Right lobe of liver (tissue), 4 donors: ENCODE data around the gene TPO.

Experiments
- POLR2A ChIP-seq: fragments of 450-650 bp; IDR thresholded peaks from one replicate; pipeline ENCODE4 v1.6.1; 2017; ENCODE audit warnings: antibody characterized with exemption, mild to moderate bottlenecking
- TF ChIP-seq, protein P1 (sequence below), 4 donors: fragments of 200-600 bp in 3 of 4; fragments of 450-650 bp in 1 of 4; IDR thresholded peaks; one replicate each; pipeline versions ENCODE4 v1.5.1 to v1.8.0; 2016 to 2022; ENCODE audit warnings: antibody characterized with exemption in 4 of 4, mild to moderate bottlenecking in 2 of 4
- donor health status: DM: no; HTN: no; CAD: no.
- donor health status: DM: no; HTN: no; CAD: no.
- donor health status: DM: no; HTN: yes; CAD: no.

DNA sequence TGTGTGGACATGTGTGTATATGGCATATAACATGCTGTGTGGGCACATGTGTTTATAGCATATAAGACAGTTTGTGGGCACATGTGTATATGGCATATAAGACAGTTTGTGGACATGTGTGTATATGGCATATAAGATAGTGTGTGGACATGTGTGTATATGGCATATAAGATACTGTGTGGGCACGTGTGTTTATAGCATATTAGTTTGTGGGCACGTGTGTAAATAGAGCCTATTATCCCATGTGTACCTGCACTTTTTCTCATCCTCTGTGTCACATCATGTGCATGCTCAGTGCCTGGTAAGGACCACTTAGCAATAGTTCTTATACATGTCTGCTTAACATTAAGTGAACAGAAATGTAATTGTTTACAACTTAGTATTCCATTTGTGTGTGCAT lies 45.2 kb downstream of the TPO start:
- TF ChIP-seq, protein P1, sequence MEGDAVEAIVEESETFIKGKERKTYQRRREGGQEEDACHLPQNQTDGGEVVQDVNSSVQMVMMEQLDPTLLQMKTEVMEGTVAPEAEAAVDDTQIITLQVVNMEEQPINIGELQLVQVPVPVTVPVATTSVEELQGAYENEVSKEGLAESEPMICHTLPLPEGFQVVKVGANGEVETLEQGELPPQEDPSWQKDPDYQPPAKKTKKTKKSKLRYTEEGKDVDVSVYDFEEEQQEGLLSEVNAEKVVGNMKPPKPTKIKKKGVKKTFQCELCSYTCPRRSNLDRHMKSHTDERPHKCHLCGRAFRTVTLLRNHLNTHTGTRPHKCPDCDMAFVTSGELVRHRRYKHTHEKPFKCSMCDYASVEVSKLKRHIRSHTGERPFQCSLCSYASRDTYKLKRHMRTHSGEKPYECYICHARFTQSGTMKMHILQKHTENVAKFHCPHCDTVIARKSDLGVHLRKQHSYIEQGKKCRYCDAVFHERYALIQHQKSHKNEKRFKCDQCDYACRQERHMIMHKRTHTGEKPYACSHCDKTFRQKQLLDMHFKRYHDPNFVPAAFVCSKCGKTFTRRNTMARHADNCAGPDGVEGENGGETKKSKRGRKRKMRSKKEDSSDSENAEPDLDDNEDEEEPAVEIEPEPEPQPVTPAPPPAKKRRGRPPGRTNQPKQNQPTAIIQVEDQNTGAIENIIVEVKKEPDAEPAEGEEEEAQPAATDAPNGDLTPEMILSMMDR (IDR thresholded peaks at IDR 0.05) = no peak
- TF ChIP-seq POLR2A = no peak
